Naive thymus-derived CD4-positive, alpha-beta T cell (primary cell): Measurements from ENCODE around the gene PIEZO2. TPM values are rescaled to one million over a fixed set of nuclear protein-coding genes. Genes with fewer than 3 reads are reported as not detected.

Experiments used
- ATAC-seq: fragments of 150-1000 bp; cut with Tn5 transposase; 2 replicates; pipeline ENCODE4 v1.10.0; 2021; ENCODE audit warnings: mild to moderate bottlenecking, moderate library complexity
- CTCF ChIA-PET: fragments of 350-600 bp; sonication (Branson Sonifier 250); formaldehyde crosslinking; loops from one replicate; lab custom pipeline; 2021; ENCODE audit warnings: antibody characterized with exemption; lab: Charles Lee
- POLR2A ChIA-PET: fragments of 350-600 bp; sonication (Branson Sonifier 250); formaldehyde crosslinking; loops from one replicate; lab custom pipeline; 2021; ENCODE audit warnings: antibody characterized with exemption, inconsistent platforms; lab: Charles Lee
- DNase-seq, 9 donors: peaks; one replicate each; pipeline versions ENCODE4 v3.0.0 to v3.0.0-alpha.2; 2020 to 2022; ENCODE audit warnings: mixed read lengths in 1 of 9
- H3K27ac ChIP-seq: one replicate; pipeline ENCODE4 v1.7.0; 2013; ENCODE audit warnings: mild to moderate bottlenecking, low read depth, low read length, moderate library complexity
- H3K27me3 ChIP-seq, 2 donors: one replicate each; pipeline ENCODE4 v1.7.0; 2013; ENCODE audit warnings: low read length in 2 of 2, mild to moderate bottlenecking in 2 of 2, moderate library complexity in 2 of 2; ENCODE audit not compliant: control insufficient read depth in 2 of 2, insufficient read depth in 2 of 2
- H3K36me3 ChIP-seq, 3 experiments: 1 replicate in 2 of 3; 2 replicates in 1 of 3; pipeline ENCODE4 v1.7.0; 2013; ENCODE audit warnings: low read length in 3 of 3, mild to moderate bottlenecking in 3 of 3, moderate library complexity in 1 of 3; ENCODE audit not compliant: insufficient read depth in 3 of 3, control insufficient read depth in 2 of 3
- H3K4me1 ChIP-seq, 2 donors: one replicate each; pipeline ENCODE4 v1.7.0; 2013; ENCODE audit warnings: low read length in 2 of 2, mild to moderate bottlenecking in 2 of 2, moderate library complexity in 1 of 2; ENCODE audit not compliant: control insufficient read depth in 2 of 2, insufficient read depth in 2 of 2
- H3K4me3 ChIP-seq: 2 replicates; pipeline ENCODE4 v1.7.0; 2013; ENCODE audit warnings: mild to moderate bottlenecking, low read length
- H3K9me3 ChIP-seq, 3 experiments: 1 replicate in 2 of 3; 2 replicates in 1 of 3; pipeline ENCODE4 v1.7.0; 2013; ENCODE audit warnings: low read length in 3 of 3; ENCODE audit not compliant: control insufficient read depth in 2 of 3
- H3K27ac Mint-ChIP-seq, 9 donors: one replicate each; pipeline ENCODE4 v1.8.0; 2020 to 2022; ENCODE audit warnings: mixed read lengths in 9 of 9, mild to moderate bottlenecking in 8 of 9, moderate library complexity in 5 of 9, inconsistent platforms in 2 of 9
- H3K27me3 Mint-ChIP-seq, 5 donors: one replicate each; pipeline ENCODE4 v1.8.0; 2021 to 2022; ENCODE audit warnings: mixed read lengths in 5 of 5, mild to moderate bottlenecking in 1 of 5
- H3K36me3 Mint-ChIP-seq, 5 donors: one replicate each; pipeline ENCODE4 v1.8.0; 2020 to 2022; ENCODE audit warnings: mixed read lengths in 5 of 5, mild to moderate bottlenecking in 3 of 5, inconsistent platforms in 1 of 5
- H3K4me1 Mint-ChIP-seq, 7 donors: one replicate each; pipeline ENCODE4 v1.8.0; 2020 to 2022; ENCODE audit warnings: mixed read lengths in 7 of 7, mild to moderate bottlenecking in 3 of 7, inconsistent platforms in 1 of 7
- H3K4me3 Mint-ChIP-seq, 10 donors: one replicate each; pipeline ENCODE4 v1.8.0; 2020 to 2022; ENCODE audit warnings: mild to moderate bottlenecking in 10 of 10, mixed read lengths in 10 of 10, moderate library complexity in 6 of 10, inconsistent platforms in 2 of 10
- H3K9me3 Mint-ChIP-seq, 11 donors: one replicate each; pipeline ENCODE4 v1.8.0; 2020 to 2022; ENCODE audit warnings: mixed read lengths in 11 of 11, mild to moderate bottlenecking in 4 of 11, inconsistent platforms in 1 of 11, moderate library complexity in 1 of 11
- intact Hi-C, 2 donors: fragments of 100-400 bp; cut with micrococcal nuclease; formaldehyde crosslinking; loops; one replicate each; pipeline ENCODE4 v1.15.1; 2023
- polyA plus RNA-seq, 2 donors: library from polyadenylated mRNA; unstranded; fragments of 300-500 nt; fragmentation: Illumina TruSeq; gene quantifications; one replicate each; pipeline ENCODE4 v1.2.3, GENCODE V29; 2021
- total RNA-seq, 6 experiments: library from RNA in 5 of 6; stranded (reverse) in 5 of 6; gene quantifications; 1 replicate in 5 of 6; 2 replicates in 1 of 6; pipeline ENCODE4 v1.2.3 and lab custom pipeline; 2021 to 2026

The PIEZO2 gene
- total and polyA plus RNA-seq, 7 experiments from 2014 or later: not detected

DNA sequence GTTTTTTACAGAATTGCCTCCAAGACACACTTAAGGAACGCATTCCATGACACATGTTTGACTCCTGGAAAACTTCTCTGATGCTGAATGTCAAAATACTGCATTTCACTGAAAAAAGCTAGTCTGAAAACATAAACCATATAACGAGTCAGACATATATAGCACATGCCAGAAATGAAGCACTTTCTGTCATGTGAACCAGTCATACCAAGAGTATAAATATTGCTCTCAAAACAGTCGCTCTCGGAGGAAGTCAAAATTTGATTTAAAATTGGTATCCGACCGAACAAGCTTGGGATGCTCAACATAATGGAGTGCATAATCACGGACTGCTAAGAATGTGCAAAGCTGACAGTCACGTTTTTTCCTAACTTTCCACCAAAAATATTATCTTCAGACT, 115.9 kb downstream of the PIEZO2 start:
- Mint-ChIP-seq H3K27ac (no peak overlapping the region), H3K9me3 (peaks cover 0 to 3% (median 0%) of the 10 kb centered on the region in 11 donors), H3K27me3 (peaks cover 0 to 14% (median 3%) of the 10 kb centered on the region in 5 donors), H3K4me3 (no peak overlapping the region), H3K4me1 (no peaks in the 10 kb centered on the region), H3K36me3 (no peaks in the 10 kb centered on the region)
- no peaks in the 10 kb centered on the region for H3K36me3 ChIP-seq
- H3K4me1 ChIP-seq: no peaks in the 10 kb centered on the region
- CTCF ChIA-PET: no interaction called here
- no peak overlapping the region for H3K27ac ChIP-seq
- POLR2A ChIA-PET: no interaction called here
- no peak for ATAC-seq
- DNase-seq: no peak
- no peaks in the 10 kb centered on the region for H3K9me3 ChIP-seq
- intact Hi-C loops: no loop called here
- no peaks in the 10 kb centered on the region for H3K27me3 ChIP-seq
- no peak overlapping the region for H3K4me3 ChIP-seq

DNA sequence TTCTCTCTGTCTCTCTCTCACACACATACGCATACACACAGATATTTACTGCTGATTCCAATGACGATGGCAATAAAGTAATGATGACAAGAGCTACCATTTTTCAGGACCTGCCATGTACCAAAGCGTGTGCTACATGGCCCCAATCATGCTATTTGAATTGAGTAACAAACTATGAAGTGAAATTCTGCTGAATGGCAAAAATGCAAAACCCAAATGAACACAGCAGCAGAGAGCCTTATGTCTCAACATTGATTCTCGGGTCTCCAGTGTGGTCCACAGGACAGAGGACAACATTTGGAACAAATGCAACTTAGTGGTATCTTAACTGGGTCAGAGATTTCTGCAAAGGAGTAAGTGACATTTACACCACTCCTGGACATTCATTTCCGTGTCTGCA, 117.4 kb downstream of the PIEZO2 start:
- H3K27me3 ChIP-seq: no peaks in the 10 kb centered on the region
- intact Hi-C loops: no loop called here
- Mint-ChIP-seq H3K36me3 (no peaks in the 10 kb centered on the region), H3K27ac (no peak overlapping the region), H3K4me3 (no peak overlapping the region), H3K9me3 (peaks cover 0 to 5% (median 0%) of the 10 kb centered on the region in 11 donors), H3K27me3 (peaks cover 0 to 15% (median 1%) of the 10 kb centered on the region in 5 donors), H3K4me1 (no peaks in the 10 kb centered on the region)
- ATAC-seq: no peak
- no peaks in the 10 kb centered on the region for H3K4me1 ChIP-seq
- no peaks in the 10 kb centered on the region for H3K9me3 ChIP-seq
- no peak overlapping the region for H3K27ac ChIP-seq
- H3K4me3 ChIP-seq: no peak overlapping the region
- no peak for DNase-seq
- ChIA-PET CTCF (no interaction called here), POLR2A (no interaction called here)
- no peaks in the 10 kb centered on the region for H3K36me3 ChIP-seq

DNA sequence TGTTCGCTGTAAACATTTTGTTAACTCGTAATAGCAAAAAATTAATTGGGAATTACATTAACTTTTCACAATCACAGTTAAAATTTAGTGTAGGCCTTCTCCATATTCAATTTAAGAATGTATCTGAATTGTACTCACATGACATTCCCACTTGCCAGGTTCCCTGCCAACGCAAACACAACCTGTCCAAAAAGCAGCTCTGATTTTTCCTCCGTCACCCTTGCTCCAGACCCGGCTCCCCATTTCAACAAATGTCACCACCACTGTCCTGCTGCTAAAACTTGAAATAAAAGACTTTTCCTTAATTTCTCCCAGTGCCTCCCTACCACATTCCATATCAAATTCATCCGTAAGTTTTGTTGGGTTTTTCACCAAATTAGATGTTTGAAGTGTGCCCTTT, 120.3 kb downstream of the PIEZO2 start:
- intact Hi-C loops: no loop called here
- ATAC-seq (no peak), DNase-seq (no peak)
- no peak overlapping the region for H3K4me3 ChIP-seq
- H3K27me3 ChIP-seq: no peaks in the 10 kb centered on the region
- no peak overlapping the region for H3K4me3 Mint-ChIP-seq
- H3K27ac Mint-ChIP-seq: no peak overlapping the region
- H3K9me3 Mint-ChIP-seq: peaks cover 0 to 7% (median 0%) of the 10 kb centered on the region in 11 donors
- H3K4me1 ChIP-seq: no peaks in the 10 kb centered on the region
- H3K36me3 ChIP-seq: no peaks in the 10 kb centered on the region
- H3K4me1 Mint-ChIP-seq: no peaks in the 10 kb centered on the region
- H3K27ac ChIP-seq: no peak overlapping the region
- POLR2A ChIA-PET: no interaction called here
- H3K27me3 Mint-ChIP-seq: peaks cover 0 to 8% (median 0%) of the 10 kb centered on the region in 5 donors
- H3K36me3 Mint-ChIP-seq: no peaks in the 10 kb centered on the region
- no peaks in the 10 kb centered on the region for H3K9me3 ChIP-seq
- CTCF ChIA-PET: no interaction called here

DNA sequence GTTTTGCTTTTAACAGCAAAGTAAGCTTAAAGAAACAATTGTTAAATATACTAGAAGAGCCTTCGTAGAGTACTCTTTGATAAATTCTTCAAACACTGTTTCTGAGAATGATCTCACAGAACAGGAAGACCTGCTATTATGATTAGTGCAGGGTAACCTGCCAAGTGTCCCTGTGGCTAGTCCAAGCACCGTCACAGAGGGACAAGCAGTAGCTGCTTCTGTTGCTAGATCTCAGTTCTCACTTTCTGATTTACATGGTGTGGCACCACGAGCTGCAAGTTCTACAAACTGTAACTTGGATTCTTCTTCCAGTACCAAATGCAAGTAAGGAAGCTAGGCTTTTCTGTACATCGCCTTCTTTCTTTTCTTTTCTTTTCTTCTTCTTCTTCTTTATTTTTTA, 121.5 kb downstream of the PIEZO2 start:
- POLR2A ChIA-PET: no interaction called here
- intact Hi-C loops: no loop called here
- no peak overlapping the region for H3K27ac Mint-ChIP-seq

DNA sequence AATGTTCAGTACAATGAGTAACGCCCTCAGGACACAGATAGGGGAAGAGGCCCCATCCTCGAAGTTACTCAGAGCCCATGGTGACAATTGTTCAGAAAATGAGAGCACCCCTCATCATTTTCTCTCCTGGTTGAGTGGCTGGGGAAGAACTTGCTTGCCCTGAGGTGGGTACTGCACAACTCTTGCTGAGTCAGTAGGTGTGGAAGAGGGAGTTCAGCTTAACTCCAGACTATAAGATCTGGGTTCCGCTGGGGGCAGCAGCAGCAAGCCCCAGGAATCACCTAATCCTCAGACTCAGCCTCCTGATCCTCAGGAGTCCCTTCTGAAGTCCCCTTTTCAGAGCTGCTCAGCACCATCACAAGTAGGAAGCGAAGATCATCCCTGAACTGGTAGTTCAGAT, 123.7 kb downstream of the PIEZO2 start:
- Histone ChIP-seq H3K4me3 (no peak overlapping the region), H3K27me3 (no peaks in the 10 kb centered on the region), H3K36me3 (no peaks in the 10 kb centered on the region), H3K4me1 (no peaks in the 10 kb centered on the region), H3K9me3 (no peaks in the 10 kb centered on the region), H3K27ac (no peak overlapping the region)
- ChIA-PET CTCF (no interaction called here), POLR2A (no interaction called here)
- Mint-ChIP-seq H3K4me3 (no peak overlapping the region), H3K9me3 (peaks cover 0 to 4% (median 0%) of the 10 kb centered on the region in 11 donors), H3K36me3 (no peaks in the 10 kb centered on the region), H3K4me1 (no peaks in the 10 kb centered on the region), H3K27ac (no peak overlapping the region), H3K27me3 (peaks cover 0 to 9% (median 0%) of the 10 kb centered on the region in 5 donors)
- intact Hi-C loops: no loop called here
- no peak for DNase-seq
- no peak for ATAC-seq

More for the DNA sequence above, 121.5 kb downstream of the PIEZO2 start:
- no peaks in the 10 kb centered on the region for H3K27me3 ChIP-seq
- CTCF ChIA-PET: no interaction called here
- no peak for DNase-seq
- Mint-ChIP-seq H3K36me3 (no peaks in the 10 kb centered on the region), H3K27me3 (peaks cover 0 to 8% (median 0%) of the 10 kb centered on the region in 5 donors), H3K4me1 (no peaks in the 10 kb centered on the region), H3K4me3 (no peak overlapping the region), H3K9me3 (peaks cover 0 to 7% (median 0%) of the 10 kb centered on the region in 11 donors)
- H3K4me1 ChIP-seq: no peaks in the 10 kb centered on the region
- H3K36me3 ChIP-seq: no peaks in the 10 kb centered on the region
- H3K27ac ChIP-seq: no peak overlapping the region
- H3K9me3 ChIP-seq: no peaks in the 10 kb centered on the region
- no peak for ATAC-seq
- no peak overlapping the region for H3K4me3 ChIP-seq

DNA sequence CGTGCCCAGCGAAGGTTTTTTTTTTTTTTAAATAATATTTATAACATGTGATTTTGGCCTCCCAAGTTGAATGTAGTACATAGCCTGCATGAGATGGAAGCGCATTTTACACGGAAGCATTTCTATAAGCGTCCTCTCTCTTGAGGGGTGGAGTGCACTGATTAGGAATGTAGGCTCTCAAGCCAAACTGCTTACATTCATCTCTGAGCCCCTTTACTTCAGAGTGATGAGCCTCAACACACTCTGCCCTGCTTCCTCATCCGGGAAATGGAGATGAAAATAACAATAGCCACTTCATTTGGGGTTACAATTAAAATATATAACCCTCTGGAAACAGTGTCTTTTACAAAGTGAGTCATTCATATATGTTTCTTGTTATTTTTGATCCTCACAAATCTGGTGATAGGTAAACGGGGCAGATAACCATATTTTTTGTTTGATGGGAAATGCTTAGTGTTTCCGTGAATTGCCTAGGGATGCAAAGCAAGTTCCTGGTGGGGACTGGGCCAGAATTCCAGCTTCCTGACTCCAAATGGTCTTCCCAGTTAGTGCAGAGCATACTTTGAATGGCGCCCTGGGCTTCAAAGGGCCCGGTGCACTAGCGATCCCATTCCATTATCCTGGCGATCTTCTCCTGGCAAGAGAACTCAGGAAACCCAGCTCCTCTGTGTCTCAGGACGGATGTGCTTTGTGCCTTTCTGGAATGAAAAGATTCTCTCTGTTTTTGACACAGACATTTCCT, 124.3 kb downstream of the PIEZO2 start:
- H3K4me1 ChIP-seq: no peaks in the 10 kb centered on the region
- H3K27me3 ChIP-seq: no peaks in the 10 kb centered on the region
- H3K9me3 ChIP-seq: no peaks in the 10 kb centered on the region
- H3K4me1 Mint-ChIP-seq: no peaks in the 10 kb centered on the region
- H3K27me3 Mint-ChIP-seq: peaks cover 0 to 9% (median 0%) of the 10 kb centered on the region in 5 donors
- H3K27ac Mint-ChIP-seq: no peak overlapping the region
- H3K4me3 Mint-ChIP-seq: no peak overlapping the region
- CTCF ChIA-PET: no interaction called here
- DNase-seq (no peak), ATAC-seq (no peak)
- POLR2A ChIA-PET: no interaction called here
- no peaks in the 10 kb centered on the region for H3K36me3 ChIP-seq
- no peak overlapping the region for H3K4me3 ChIP-seq
- H3K27ac ChIP-seq: no peak overlapping the region
- H3K9me3 Mint-ChIP-seq: peaks cover 0 to 4% (median 0%) of the 10 kb centered on the region in 11 donors
- H3K36me3 Mint-ChIP-seq: no peaks in the 10 kb centered on the region
- intact Hi-C loops: no loop called here

DNA sequence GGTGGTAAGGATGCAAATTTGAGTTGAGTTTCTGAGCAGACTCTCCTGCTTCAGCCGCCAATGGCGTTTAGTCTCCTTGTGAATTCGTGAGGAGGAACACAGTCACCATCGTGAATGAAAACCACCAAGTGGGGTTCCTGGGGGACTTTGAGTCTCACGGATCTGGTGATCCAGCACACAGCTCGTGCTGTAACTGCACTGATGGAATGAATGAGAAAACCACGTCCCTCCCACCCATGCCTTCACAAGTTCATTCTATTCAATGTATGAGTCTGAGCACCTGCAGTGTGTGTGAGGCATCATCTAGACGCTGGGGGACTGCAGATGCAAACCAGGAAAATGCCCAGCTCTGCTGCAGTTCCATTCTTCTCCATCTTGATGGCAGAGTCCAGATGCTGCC, 127.9 kb downstream of the PIEZO2 start:
- no peak for DNase-seq
- Mint-ChIP-seq H3K4me3 (no peak overlapping the region), H3K4me1 (no peaks in the 10 kb centered on the region), H3K36me3 (no peaks in the 10 kb centered on the region), H3K27me3 (peaks cover 0 to 5% (median 0%) of the 10 kb centered on the region in 5 donors), H3K27ac (no peak overlapping the region), H3K9me3 (peaks cover 0 to 2% (median 0%) of the 10 kb centered on the region in 11 donors)
- POLR2A ChIA-PET: no interaction called here
- Histone ChIP-seq H3K4me1 (no peaks in the 10 kb centered on the region), H3K9me3 (no peaks in the 10 kb centered on the region), H3K36me3 (no peaks in the 10 kb centered on the region), H3K27me3 (no peaks in the 10 kb centered on the region), H3K27ac (no peak overlapping the region), H3K4me3 (no peak overlapping the region)
- ATAC-seq: no peak
- CTCF ChIA-PET: no interaction called here
- intact Hi-C loops: no loop called here
